Measurements from ENCODE around the gene WDR47.

The WDR47 gene

DNA sequence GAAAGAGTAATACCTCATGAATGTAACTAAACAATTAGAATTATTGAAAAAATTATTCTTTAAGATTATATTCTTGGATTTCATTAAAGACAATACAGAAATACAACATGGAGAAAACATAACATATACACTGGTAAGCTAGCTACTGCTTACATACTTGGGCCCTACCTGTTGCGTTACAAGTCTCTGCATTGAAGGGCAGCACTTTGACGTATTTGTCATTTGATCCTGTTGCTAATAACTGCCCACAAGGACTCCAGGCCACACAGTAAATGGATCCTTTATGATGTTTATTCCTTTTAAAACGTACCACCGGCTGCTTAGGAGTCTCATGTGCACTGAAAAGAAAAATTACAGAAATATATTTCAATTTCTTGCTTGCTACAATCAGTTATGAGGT, 58.8 kb downstream of the WDR47 start:
- ATAC-seq (replicated peaks; ENCODE audit: extremely low read depth, poor library complexity, severe bottlenecking): no peak
- H3K27me3 Mint-ChIP-seq: no peaks in the 10 kb centered on the region
- no peaks in the 10 kb centered on the region for H3K9me3 Mint-ChIP-seq
- peaks cover 7% of the 10 kb centered on the region for H3K4me1 Mint-ChIP-seq
- H3K36me3 Mint-ChIP-seq (ENCODE audit: insufficient read depth): peaks cover 25% of the 10 kb centered on the region
- no peak for DNase-seq (ENCODE audit: low spot score in 2 of 2)
- H3K27ac Mint-ChIP-seq (ENCODE audit: low read depth): no peak overlapping the region
- H3K4me3 Mint-ChIP-seq: no peak overlapping the region

DNA sequence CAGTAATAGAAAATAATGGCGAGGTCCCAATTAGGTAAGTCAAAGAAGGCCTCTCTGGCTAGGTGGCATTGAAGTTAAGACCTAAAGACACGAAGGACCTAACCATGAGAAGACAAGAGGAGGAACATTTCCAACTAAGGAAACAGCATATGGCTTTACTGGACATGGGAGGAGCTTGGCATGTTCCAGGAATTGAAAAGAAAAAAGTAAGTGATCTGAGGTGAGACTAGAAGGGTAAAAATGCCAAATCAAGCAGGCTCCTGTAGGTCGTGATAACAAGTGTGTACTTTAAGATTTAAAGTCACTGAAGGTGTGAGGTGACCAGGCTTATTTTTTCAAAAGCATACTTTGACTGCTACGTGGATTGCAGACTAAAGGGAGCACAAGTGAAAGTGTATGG, 65.2 kb downstream of the WDR47 start:
- H3K4me1 Mint-ChIP-seq: no peaks in the 10 kb centered on the region
- no peaks in the 10 kb centered on the region for H3K9me3 Mint-ChIP-seq
- ATAC-seq (replicated peaks; ENCODE audit: extremely low read depth, poor library complexity, severe bottlenecking): no peak
- no peak overlapping the region for H3K27ac Mint-ChIP-seq (ENCODE audit: low read depth)
- DNase-seq (ENCODE audit: low spot score in 2 of 2): no peak
- H3K4me3 Mint-ChIP-seq: no peak overlapping the region
- H3K27me3 Mint-ChIP-seq: no peaks in the 10 kb centered on the region
- H3K36me3 Mint-ChIP-seq (ENCODE audit: insufficient read depth): peaks cover 23% of the 10 kb centered on the region

DNA sequence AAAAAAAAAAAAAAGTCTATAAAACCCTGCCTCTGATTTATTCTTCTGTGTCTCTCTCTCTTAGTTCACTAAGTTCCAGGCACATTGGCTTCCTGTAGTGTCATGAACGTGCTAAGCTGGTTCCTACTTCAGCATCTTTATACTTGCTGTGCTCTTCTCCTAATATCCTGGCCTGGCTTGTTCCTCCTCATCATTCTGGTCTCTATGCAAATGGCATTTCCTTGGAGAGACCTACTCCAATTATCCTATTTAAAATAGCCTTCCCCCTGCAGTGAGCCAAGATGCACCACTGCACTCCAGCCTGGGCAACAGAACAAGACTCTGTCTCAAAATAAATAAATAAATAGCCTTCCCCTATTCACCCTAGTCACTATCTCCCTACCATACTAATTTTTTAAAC, 69.0 kb downstream of the WDR47 start:
- DNase-seq (ENCODE audit: low spot score in 2 of 2) (no peak), ATAC-seq (replicated peaks; ENCODE audit: extremely low read depth, poor library complexity, severe bottlenecking) (no peak)
- peaks cover 11% of the 10 kb centered on the region for H3K36me3 Mint-ChIP-seq (ENCODE audit: insufficient read depth)
- H3K27ac Mint-ChIP-seq (ENCODE audit: low read depth): no peak overlapping the region
- no peak overlapping the region for H3K4me3 Mint-ChIP-seq
- H3K4me1 Mint-ChIP-seq: no peaks in the 10 kb centered on the region
- H3K27me3 Mint-ChIP-seq: no peaks in the 10 kb centered on the region
- H3K9me3 Mint-ChIP-seq: no peaks in the 10 kb centered on the region

DNA sequence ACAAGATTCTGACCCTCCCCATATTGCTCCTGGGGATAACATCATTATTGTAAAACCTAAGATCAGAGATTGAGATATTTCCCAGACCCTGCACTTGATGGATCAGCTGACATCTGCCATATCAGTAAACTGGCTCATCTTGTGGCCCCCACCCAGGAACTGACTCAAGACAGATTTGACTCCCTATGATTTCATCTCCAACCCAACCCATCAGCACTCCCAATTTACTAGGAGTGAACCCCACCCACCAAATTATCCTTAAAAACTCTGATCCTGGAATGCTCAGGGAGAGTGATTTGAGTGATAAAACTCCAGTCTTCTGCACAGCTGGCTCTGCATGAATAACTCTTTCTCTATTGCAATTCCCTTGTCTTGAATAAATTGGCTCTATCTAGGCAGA, 72.6 kb downstream of the WDR47 start:
- Mint-ChIP-seq H3K36me3 (ENCODE audit: insufficient read depth) (peaks cover 4% of the 10 kb centered on the region), H3K4me1 (peaks cover 2% of the 10 kb centered on the region), H3K27ac (ENCODE audit: low read depth) (no peak overlapping the region), H3K9me3 (no peaks in the 10 kb centered on the region), H3K4me3 (no peak overlapping the region), H3K27me3 (no peaks in the 10 kb centered on the region)
- ATAC-seq (replicated peaks; ENCODE audit: extremely low read depth, poor library complexity, severe bottlenecking) (no peak), DNase-seq (ENCODE audit: low spot score in 2 of 2) (no peak)

DNA sequence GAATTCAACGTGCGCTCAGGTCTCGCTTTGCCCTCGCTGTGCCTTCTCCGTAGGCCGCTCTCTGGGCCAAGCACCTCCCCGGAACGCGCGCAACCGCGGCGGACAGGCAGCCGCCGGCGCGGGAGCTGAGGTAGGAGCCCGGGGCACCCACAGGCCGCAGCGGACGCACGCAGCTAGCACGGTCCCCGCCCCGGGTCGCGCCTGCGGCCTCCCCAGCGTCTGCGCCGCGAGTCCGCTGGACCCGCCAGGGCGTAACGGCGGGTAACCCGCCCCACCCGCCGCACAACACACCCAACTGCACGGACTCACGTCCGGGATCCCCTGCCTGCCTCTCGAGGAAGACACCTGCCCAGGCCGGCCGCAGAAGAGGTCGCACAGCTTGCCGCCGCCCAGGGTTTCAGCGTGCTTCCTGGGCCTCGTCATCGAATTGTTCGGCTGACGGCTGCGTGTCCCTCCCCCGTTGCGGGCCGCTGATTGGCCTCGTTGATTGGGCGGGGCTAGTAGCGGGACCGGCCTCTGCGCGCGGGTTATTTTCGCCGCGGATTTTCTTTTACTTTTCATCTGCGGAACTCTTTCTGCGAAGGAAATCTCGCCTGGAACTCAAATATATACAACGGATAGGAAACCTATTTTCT, 78.7 kb downstream of the WDR47 start, which contains the start of gene CLCC1:
CLCC1 (minus strand) TSS at position 433 of the 635 bp plus-strand sequence. CDS start 13,047 bp downstream, outside the sequence.
- DNase-seq (ENCODE audit: low spot score in 2 of 2) (peak; percentile 79 to 88), ATAC-seq (replicated peaks; ENCODE audit: extremely low read depth, poor library complexity, severe bottlenecking) (peak; percentile 87)
- H3K27ac Mint-ChIP-seq (ENCODE audit: low read depth): peak within 1 kb of the TSS; percentile 92
- peak within 1 kb of the TSS; percentile 86 for H3K4me3 Mint-ChIP-seq
- peaks cover 27% of the 10 kb centered on the region for H3K4me1 Mint-ChIP-seq
- no peaks in the 10 kb centered on the region for H3K27me3 Mint-ChIP-seq
- H3K9me3 Mint-ChIP-seq: no peaks in the 10 kb centered on the region
- H3K36me3 Mint-ChIP-seq (ENCODE audit: insufficient read depth): peaks cover 14% of the 10 kb centered on the region

DNA sequence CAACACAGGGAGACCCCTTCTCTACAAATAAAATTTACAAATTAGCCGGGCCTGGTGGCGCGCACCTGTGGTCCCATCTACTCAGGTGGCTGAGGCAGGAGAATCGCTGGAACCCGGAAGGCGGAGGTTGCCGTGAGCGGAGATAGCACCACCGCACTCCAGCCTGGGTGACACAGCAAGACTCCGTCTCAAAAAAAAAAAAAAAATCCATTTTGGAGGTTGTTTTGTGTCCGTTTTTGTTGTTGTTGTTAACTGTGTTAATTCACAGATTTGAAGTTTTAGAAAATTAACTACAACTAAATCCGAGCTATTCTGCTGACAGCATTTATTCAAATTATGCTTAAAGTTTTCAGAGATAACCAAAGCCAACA, 79.2 kb downstream of the WDR47 start:
- peaks cover 31% of the 10 kb centered on the region for H3K4me1 Mint-ChIP-seq
- H3K4me3 Mint-ChIP-seq: peak overlapping the region; percentile 86
- ATAC-seq (replicated peaks; ENCODE audit: extremely low read depth, poor library complexity, severe bottlenecking) (no peak), DNase-seq (ENCODE audit: low spot score in 2 of 2) (no peak)
- peaks cover 14% of the 10 kb centered on the region for H3K36me3 Mint-ChIP-seq (ENCODE audit: insufficient read depth)
- no peaks in the 10 kb centered on the region for H3K27me3 Mint-ChIP-seq
- H3K27ac Mint-ChIP-seq (ENCODE audit: low read depth): peak overlapping the region; percentile 92
- no peaks in the 10 kb centered on the region for H3K9me3 Mint-ChIP-seq

DNA sequence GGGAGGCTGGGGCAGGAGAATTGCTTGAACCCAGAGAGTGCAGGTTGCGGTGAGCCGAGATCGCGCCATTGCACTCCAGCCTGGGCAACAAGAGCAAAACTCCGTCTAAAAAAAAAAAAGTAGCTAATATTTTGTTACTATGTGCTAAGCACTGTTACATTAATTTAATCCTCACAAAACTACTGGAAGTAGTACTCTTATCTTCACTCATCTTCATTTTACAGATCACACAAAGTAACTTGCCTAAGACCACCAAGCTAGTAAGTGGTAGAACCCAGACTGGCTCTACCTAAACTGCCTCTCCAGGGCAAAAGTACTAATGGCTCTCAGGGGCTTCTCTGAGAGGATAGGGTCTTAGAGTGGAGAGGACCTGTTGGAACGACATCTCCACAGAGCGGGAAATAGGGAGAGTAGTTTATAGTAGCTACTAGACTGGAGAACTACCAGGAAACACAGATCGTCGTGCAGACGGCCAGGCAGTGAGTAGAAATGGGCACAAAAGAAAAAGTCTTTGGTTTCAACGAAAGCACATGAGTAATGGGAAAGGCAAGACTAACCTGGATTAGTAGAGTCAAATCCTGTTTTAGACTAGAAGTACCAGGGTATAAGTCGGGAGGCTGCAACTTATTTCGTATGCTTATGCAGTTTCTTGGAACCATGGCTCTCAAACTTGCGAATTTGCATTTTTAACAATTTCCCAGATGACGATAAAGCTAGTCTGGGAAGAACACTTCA, 80.0 kb downstream of the WDR47 start:
- H3K4me1 Mint-ChIP-seq: peaks cover 39% of the 10 kb centered on the region
- H3K36me3 Mint-ChIP-seq (ENCODE audit: insufficient read depth): peaks cover 14% of the 10 kb centered on the region
- DNase-seq (ENCODE audit: low spot score in 2 of 2) (no peak), ATAC-seq (replicated peaks; ENCODE audit: extremely low read depth, poor library complexity, severe bottlenecking) (no peak)
- no peaks in the 10 kb centered on the region for H3K9me3 Mint-ChIP-seq
- no peaks in the 10 kb centered on the region for H3K27me3 Mint-ChIP-seq
- peak overlapping the region; percentile 86 for H3K4me3 Mint-ChIP-seq
- H3K27ac Mint-ChIP-seq (ENCODE audit: low read depth): peak overlapping the region; percentile 92

DNA sequence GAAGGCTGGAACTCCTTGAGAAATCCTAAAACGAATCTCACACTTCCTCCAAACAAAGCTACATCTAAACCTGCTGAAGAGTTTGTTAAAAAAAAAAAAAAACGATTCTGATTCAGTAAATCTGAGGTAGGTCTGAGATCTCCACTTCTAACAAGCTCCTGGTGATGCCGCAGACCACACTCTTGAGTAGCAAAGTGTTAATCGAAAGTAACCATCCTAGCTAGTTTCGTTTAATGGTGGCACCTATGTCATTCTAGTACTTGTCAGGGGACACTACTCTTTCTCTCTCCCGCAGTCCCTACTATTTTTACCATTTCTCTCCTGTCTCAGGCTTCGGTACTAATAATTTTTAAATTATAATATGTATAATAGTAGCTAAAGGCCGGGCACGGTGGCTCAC, 80.7 kb downstream of the WDR47 start:
- Mint-ChIP-seq H3K4me3 (peak overlapping the region; percentile 1), H3K36me3 (ENCODE audit: insufficient read depth) (peaks cover 19% of the 10 kb centered on the region), H3K27me3 (no peaks in the 10 kb centered on the region), H3K27ac (ENCODE audit: low read depth) (no peak overlapping the region), H3K4me1 (peaks cover 46% of the 10 kb centered on the region), H3K9me3 (no peaks in the 10 kb centered on the region)
- DNase-seq (ENCODE audit: low spot score in 2 of 2) (peak in 1 of 2 donors; percentile 61), ATAC-seq (replicated peaks; ENCODE audit: extremely low read depth, poor library complexity, severe bottlenecking) (peak; percentile 40)

DNA sequence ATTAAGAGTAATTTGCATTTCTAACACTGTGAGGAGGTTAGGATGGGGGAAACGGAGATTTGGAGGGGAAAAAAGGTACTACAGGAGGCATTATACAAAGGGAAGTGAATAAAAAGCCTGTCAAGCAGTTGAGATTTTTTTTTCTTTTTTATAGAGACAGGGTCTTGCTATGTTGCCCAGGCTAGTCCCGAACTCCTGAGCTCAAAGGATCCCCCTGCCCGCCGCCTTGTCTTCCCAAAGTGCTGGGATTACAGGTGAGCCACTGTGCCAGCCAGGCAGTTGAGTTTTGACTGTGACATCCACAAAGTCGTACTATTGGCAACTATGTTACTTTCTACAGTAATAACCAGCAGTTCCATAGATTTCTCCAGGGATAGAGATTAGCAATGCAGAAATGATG, 81.2 kb downstream of the WDR47 start:
- no peak for DNase-seq (ENCODE audit: low spot score in 2 of 2)
- Mint-ChIP-seq H3K4me1 (peaks cover 50% of the 10 kb centered on the region), H3K4me3 (peak overlapping the region; percentile 1), H3K27ac (ENCODE audit: low read depth) (peak overlapping the region; percentile 5), H3K27me3 (no peaks in the 10 kb centered on the region), H3K9me3 (no peaks in the 10 kb centered on the region), H3K36me3 (ENCODE audit: insufficient read depth) (peaks cover 22% of the 10 kb centered on the region)
- no peak for ATAC-seq (replicated peaks; ENCODE audit: extremely low read depth, poor library complexity, severe bottlenecking)

DNA sequence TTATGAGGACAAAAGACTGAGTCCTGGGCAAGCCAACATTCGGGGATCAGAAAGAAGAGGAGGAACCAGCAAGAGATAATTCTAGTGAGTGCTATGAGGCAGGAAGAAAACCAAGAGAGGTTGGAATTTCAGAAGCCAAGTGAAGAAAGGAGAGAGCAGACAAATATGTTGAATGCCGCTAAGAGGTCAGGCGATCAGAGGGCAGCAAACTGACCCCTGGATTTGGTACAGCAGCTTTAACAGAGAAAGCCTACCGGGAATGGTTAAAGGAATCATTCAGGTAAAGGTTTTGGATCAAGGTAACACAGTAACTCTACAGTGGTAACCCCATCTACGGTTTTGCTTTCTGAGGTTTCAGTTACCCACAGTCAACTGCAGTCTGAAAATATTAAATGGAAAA, 84.0 kb downstream of the WDR47 start:
- no peak for ATAC-seq (replicated peaks; ENCODE audit: extremely low read depth, poor library complexity, severe bottlenecking)
- no peak for DNase-seq (ENCODE audit: low spot score in 2 of 2)
- H3K9me3 Mint-ChIP-seq: no peaks in the 10 kb centered on the region
- no peak overlapping the region for H3K4me3 Mint-ChIP-seq
- peak overlapping the region; percentile 30 for H3K27ac Mint-ChIP-seq (ENCODE audit: low read depth)
- H3K27me3 Mint-ChIP-seq: no peaks in the 10 kb centered on the region
- peaks cover 24% of the 10 kb centered on the region for H3K36me3 Mint-ChIP-seq (ENCODE audit: insufficient read depth)
- peaks cover 61% of the 10 kb centered on the region for H3K4me1 Mint-ChIP-seq

DNA sequence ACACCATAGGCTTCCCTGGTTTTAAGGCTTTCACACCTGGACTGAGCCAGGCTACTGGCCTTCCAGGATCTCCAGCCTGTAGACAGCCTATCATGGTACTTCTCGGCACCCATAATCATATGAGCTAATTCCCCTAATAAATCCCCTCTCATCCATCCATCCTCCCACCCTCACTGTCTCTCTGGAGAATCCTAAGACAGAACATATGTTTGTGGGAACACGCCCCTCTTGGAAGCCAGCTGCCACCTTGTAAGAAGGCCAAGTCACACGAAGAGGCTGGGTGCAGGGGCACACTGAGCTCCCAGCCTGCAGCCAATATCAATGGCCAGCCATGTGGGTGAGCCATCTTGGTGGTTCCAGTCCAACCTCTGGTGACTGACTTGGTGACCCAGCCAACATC, 86.0 kb downstream of the WDR47 start:
- ATAC-seq (replicated peaks; ENCODE audit: extremely low read depth, poor library complexity, severe bottlenecking) (no peak), DNase-seq (ENCODE audit: low spot score in 2 of 2) (no peak)
- Mint-ChIP-seq H3K4me1 (peaks cover 50% of the 10 kb centered on the region), H3K27ac (ENCODE audit: low read depth) (peak overlapping the region; percentile 93), H3K27me3 (no peaks in the 10 kb centered on the region), H3K9me3 (no peaks in the 10 kb centered on the region), H3K36me3 (ENCODE audit: insufficient read depth) (peaks cover 15% of the 10 kb centered on the region), H3K4me3 (no peak overlapping the region)

DNA sequence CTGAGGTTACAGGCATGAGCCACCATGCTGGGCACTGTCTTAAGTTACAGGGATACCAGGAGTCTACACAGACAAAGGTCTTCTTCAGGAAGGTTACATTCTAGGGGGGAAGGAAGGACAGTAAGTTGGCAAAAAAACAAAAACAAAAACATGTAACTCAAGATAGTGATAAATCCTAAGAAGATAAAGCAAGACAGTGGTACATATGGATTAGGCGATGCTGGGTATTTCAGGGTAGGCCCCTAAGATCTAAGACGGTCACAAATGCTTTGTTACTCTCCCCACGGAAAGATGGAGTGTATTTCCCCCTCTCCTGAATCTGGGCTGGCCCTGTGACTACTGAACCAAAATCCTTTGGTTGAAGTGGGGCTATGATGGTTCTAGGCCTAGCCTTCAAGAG, 86.8 kb downstream of the WDR47 start:
- Mint-ChIP-seq H3K4me3 (no peak overlapping the region), H3K4me1 (peaks cover 43% of the 10 kb centered on the region), H3K36me3 (ENCODE audit: insufficient read depth) (peaks cover 15% of the 10 kb centered on the region), H3K9me3 (no peaks in the 10 kb centered on the region), H3K27ac (ENCODE audit: low read depth) (no peak overlapping the region), H3K27me3 (no peaks in the 10 kb centered on the region)
- ATAC-seq (replicated peaks; ENCODE audit: extremely low read depth, poor library complexity, severe bottlenecking) (no peak), DNase-seq (ENCODE audit: low spot score in 2 of 2) (no peak)

DNA sequence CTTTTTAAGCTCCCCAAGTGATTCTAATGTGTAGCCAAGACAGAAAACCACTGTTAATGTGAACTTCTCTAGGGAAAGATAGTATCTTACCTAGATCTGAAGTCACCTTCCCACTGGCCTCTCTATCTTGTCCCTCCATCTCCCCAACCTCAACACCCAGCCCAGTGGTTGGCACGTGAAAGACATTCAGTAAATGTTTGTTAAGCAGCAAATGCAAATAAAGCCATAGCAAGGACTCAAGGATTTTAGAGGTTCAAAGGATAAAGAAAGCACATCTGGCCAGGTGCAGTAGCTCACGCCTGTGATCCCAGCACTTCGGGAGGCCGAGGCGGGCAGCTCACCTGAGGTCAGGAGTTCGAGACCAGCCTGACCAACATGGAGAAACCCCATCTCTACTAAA, 88.5 kb downstream of the WDR47 start:
- Mint-ChIP-seq H3K27ac (ENCODE audit: low read depth) (no peak overlapping the region), H3K4me3 (no peak overlapping the region), H3K27me3 (no peaks in the 10 kb centered on the region), H3K4me1 (peaks cover 47% of the 10 kb centered on the region), H3K36me3 (ENCODE audit: insufficient read depth) (peaks cover 21% of the 10 kb centered on the region), H3K9me3 (no peaks in the 10 kb centered on the region)
- DNase-seq (ENCODE audit: low spot score in 2 of 2) (no peak), ATAC-seq (replicated peaks; ENCODE audit: extremely low read depth, poor library complexity, severe bottlenecking) (no peak)
